OCI-LY7 (cell line): ENCODE results near the gene NPC1. TPM values are rescaled to one million over a fixed set of nuclear protein-coding genes. Genes with fewer than 3 reads are reported as not detected.

Experiments used
- BruUV-seq: library from RNA; stranded (reverse); fragments of 400-500 nt; replicated peaks from 2 replicates; lab custom pipeline; 2021; lab: Mats Ljungman, UMichigan
- CTCF ChIA-PET: fragments of 300-600 bp; sonication (Branson Sonifier 250); formaldehyde crosslinking; loops from one replicate; lab custom pipeline; 2022; ENCODE audit warnings: antibody characterized with exemption; ENCODE audit not compliant: unreplicated experiment; lab: Charles Lee
- POLR2A ChIA-PET: fragments of 300-600 bp; sonication (Branson Sonifier 250); formaldehyde crosslinking; loops from one replicate; lab custom pipeline; 2022; ENCODE audit warnings: antibody characterized with exemption; lab: Charles Lee
- DNase-seq: peaks from one replicate; pipeline ENCODE4 v3.0.0-alpha.2; 2015; ENCODE audit warnings: low spot score
- H2AFZ ChIP-seq: fragments of 200-600 bp; sonication (generic), shearing (Covaris generic); 2 replicates; pipeline ENCODE4 v1.6.1; 2014; ENCODE audit warnings: mild to moderate bottlenecking, antibody characterized with exemption, low read length, moderate library complexity
- H3K27ac ChIP-seq: fragments of 200-600 bp; sonication (generic); 2 replicates; pipeline ENCODE4 v1.5.1; 2014; ENCODE audit warnings: mixed run types, low read depth, mild to moderate bottlenecking, moderate library complexity, low read length, inconsistent platforms; ENCODE audit not compliant: poor library complexity, severe bottlenecking
- H3K36me3 ChIP-seq: fragments of 200-600 bp; sonication (generic); 2 replicates; pipeline ENCODE4 v1.6.1; 2014; ENCODE audit warnings: mild to moderate bottlenecking, antibody characterized with exemption, low read length, moderate library complexity, mixed read lengths; ENCODE audit not compliant: insufficient read depth
- H3K4me1 ChIP-seq: fragments of 200-600 bp; sonication (generic); 2 replicates; pipeline ENCODE4 v1.5.1; 2014; ENCODE audit warnings: mild to moderate bottlenecking, low read length; ENCODE audit not compliant: insufficient read depth, poor library complexity, severe bottlenecking
- H3K4me2 ChIP-seq: fragments of 200-600 bp; sonication (generic); 2 replicates; pipeline ENCODE4 v1.6.1; 2014; ENCODE audit warnings: mild to moderate bottlenecking, low read length
- H3K4me3 ChIP-seq: fragments of 200-600 bp; sonication (generic); 2 replicates; pipeline ENCODE4 v1.5.1; 2014; ENCODE audit warnings: mild to moderate bottlenecking, low read depth, low read length; ENCODE audit not compliant: poor library complexity, severe bottlenecking
- H3K79me2 ChIP-seq: fragments of 200-600 bp; sonication (generic); 2 replicates; pipeline ENCODE4 v1.6.1; 2016; ENCODE audit warnings: low read depth, mild to moderate bottlenecking, low read length, moderate library complexity, mixed read lengths; ENCODE audit not compliant: insufficient read depth
- H3K9me2 ChIP-seq: fragments of 200-600 bp; sonication (generic); 2 replicates; pipeline ENCODE4 v1.6.1; 2016; ENCODE audit warnings: mild to moderate bottlenecking, low read length, mixed read lengths; ENCODE audit not compliant: insufficient read depth
- H3K9me3 ChIP-seq: fragments of 200-600 bp; sonication (generic); 2 replicates; pipeline ENCODE4 v1.6.1; 2014; ENCODE audit warnings: mild to moderate bottlenecking, mixed run types, low read length, mixed read lengths
- H4K20me1 ChIP-seq: fragments of 200-600 bp; sonication (generic); 2 replicates; pipeline ENCODE4 v1.6.1; 2014; ENCODE audit warnings: mild to moderate bottlenecking, antibody characterized with exemption, low read length, moderate library complexity, mixed read lengths; ENCODE audit not compliant: insufficient read depth
- CTCF ChIP-seq: fragments of 200-600 bp; sonication (generic); conservative IDR thresholded peaks from 2 replicates; pipeline ENCODE4 v1.5.1; 2014; ENCODE audit warnings: mild to moderate bottlenecking, antibody characterized with exemption, low read length, moderate library complexity, mixed read lengths
- EZH2phosphoT487 ChIP-seq: fragments of 200-600 bp; sonication (generic); IDR thresholded peaks from 2 replicates; pipeline ENCODE4 v1.6.1; 2018; ENCODE audit warnings: low read depth, borderline replicate concordance, mild to moderate bottlenecking, mixed run types, antibody characterized with exemption, low read length, moderate library complexity, mixed read lengths
- intact Hi-C: fragments of 100-400 bp; cut with micrococcal nuclease; formaldehyde crosslinking; loops from one replicate; pipeline ENCODE4 v1.10.0; 2022; ENCODE audit not compliant: unreplicated experiment
- total RNA-seq, 2 experiments: library from RNA; depleted of rRNA in 1 of 2; stranded (reverse); fragments of >200 nt in 1 of 2; shearing (Covaris generic) in 1 of 2; gene quantifications; 2 replicates each; pipeline ENCODE4 v1.2.3, GENCODE V29; 2014 to 2022

Gene NPC1
- total RNA-seq, 2 experiments from 2014 or later, result 26.0 to 38.9 TPM

GRCh38 chr18:23573626-23574431 is 12.5 kb downstream of the NPC1 start:
- Histone ChIP-seq H2AFZ (no peak overlapping the region), H3K4me2 (no peak overlapping the region), H3K9me2 (no peaks in the 10 kb centered on the region), H3K36me3 (peaks cover 54% of the 10 kb centered on the region), H3K4me3 (no peak overlapping the region), H3K79me2 (no peaks in the 10 kb centered on the region), H3K4me1 (peaks cover 12% of the 10 kb centered on the region), H3K27ac (no peak overlapping the region), H3K9me3 (no peaks in the 10 kb centered on the region), H4K20me1 (no peaks in the 10 kb centered on the region)
- CTCF ChIA-PET, result no interaction called here
- TF ChIP-seq EZH2phosphoT487 (no peak), CTCF (no peak)
- POLR2A ChIA-PET, result interaction anchor here (0.7 to 1.5 kb wide), 4 partner anchors 9 to 840 kb away, joined by 3 to 4 read pairs (median 3); no protein-coding TSS in a partner anchor
- BruUV-seq, result no TSS peak
- intact Hi-C loops, result no loop called here
- no peak for DNase-seq

- Histone ChIP-seq H3K27ac (no peak overlapping the region), H3K79me2 (no peaks in the 10 kb centered on the region), H3K4me1 (peaks cover 7% of the 10 kb centered on the region), H2AFZ (no peak overlapping the region), H3K9me2 (no peaks in the 10 kb centered on the region), H4K20me1 (no peaks in the 10 kb centered on the region), H3K9me3 (no peaks in the 10 kb centered on the region), H3K4me2 (no peak overlapping the region), H3K36me3 (peaks cover 62% of the 10 kb centered on the region), H3K4me3 (no peak overlapping the region)
- intact Hi-C loops, result no loop called here
- TF ChIP-seq CTCF, result no peak
- no peak for TF ChIP-seq EZH2phosphoT487
- no TSS peak for BruUV-seq
- no peak for DNase-seq
- ChIA-PET CTCF (no interaction called here), POLR2A (interaction anchor here (1.1 kb wide), 1 partner anchor 11 kb away, joined by 3 read pairs; no protein-coding TSS in a partner anchor)
Measured at GRCh38 chr18:23573020-23573419, 13.3 kb downstream of the NPC1 start.

- DNase-seq, result no peak
- ChIA-PET CTCF (no interaction called here), POLR2A (no interaction called here)
- H3K79me2 ChIP-seq, result no peaks in the 10 kb centered on the region
- no peaks in the 10 kb centered on the region for H4K20me1 ChIP-seq
- H3K4me3 ChIP-seq, result no peak overlapping the region
- intact Hi-C loops, result no loop called here
- TF ChIP-seq CTCF (no peak), EZH2phosphoT487 (no peak)
- no peak overlapping the region for H2AFZ ChIP-seq
- no TSS peak for BruUV-seq
- peaks cover 7% of the 10 kb centered on the region for H3K4me1 ChIP-seq
- no peak overlapping the region for H3K4me2 ChIP-seq
- peaks cover 65% of the 10 kb centered on the region for H3K36me3 ChIP-seq
- H3K9me3 ChIP-seq, result no peaks in the 10 kb centered on the region
- H3K9me2 ChIP-seq, result no peaks in the 10 kb centered on the region
- H3K27ac ChIP-seq, result no peak overlapping the region
Measured at GRCh38 chr18:23572570-23572969, 13.7 kb downstream of the NPC1 start.
